B cell (primary cell): ENCODE measurements around the gene HDGFL2. TPM values are rescaled to one million over a fixed set of nuclear protein-coding genes. Genes with fewer than 3 reads are reported as not detected.
A peak's percentile ranks its signal among the peaks of the same experiment; 100 is the strongest.

Experiments
- ATAC-seq: fragments of 200-7000 bp; cut with Tn5 transposase; one replicate; pipeline ENCODE4 v1.10.0; 2021; ENCODE audit warnings: low read depth, mild to moderate bottlenecking, moderate number of reproducible peaks, moderate library complexity
- CTCF ChIA-PET: fragments of 350-600 bp; sonication (Branson Sonifier 250); formaldehyde crosslinking; loops from one replicate; lab custom pipeline; 2021; ENCODE audit warnings: antibody characterized with exemption, inconsistent platforms; lab: Charles Lee
- POLR2A ChIA-PET: fragments of 350-600 bp; sonication (Branson Sonifier 250); formaldehyde crosslinking; loops from one replicate; lab custom pipeline; 2021; ENCODE audit warnings: antibody characterized with exemption; lab: Charles Lee
- DNase-seq: peaks from one replicate; pipeline ENCODE4 v3.0.0; 2013
- H2AFZ ChIP-seq: 2 replicates; pipeline ENCODE4 v1.6.1; 2012; ENCODE audit warnings: mild to moderate bottlenecking, low read depth, low read length; ENCODE audit not compliant: insufficient read depth, poor library complexity, severe bottlenecking
- H3K27ac ChIP-seq, 2 donors: 1 replicate in 1 of 2; 2 replicates in 1 of 2; pipeline ENCODE4 v1.5.1; 2012 to 2013; ENCODE audit warnings: low read length in 2 of 2, mild to moderate bottlenecking in 2 of 2, moderate library complexity in 1 of 2
- H3K27me3 ChIP-seq, 4 experiments: fragments of 200-600 bp in 1 of 4; sonication (generic) in 1 of 4; replicated peaks in 1 of 4; 1 replicate in 2 of 4; 2 replicates in 2 of 4; pipeline versions ENCODE4 v1.6.1 to v1.7.0; 2013 to 2016; ENCODE audit warnings: low read length in 3 of 4, mild to moderate bottlenecking in 2 of 4, mixed read lengths in 1 of 4, moderate library complexity in 1 of 4; ENCODE audit not compliant: insufficient read depth in 4 of 4, control insufficient read depth in 3 of 4; ENCODE audit errors: control extremely low read depth in 1 of 4
- H3K36me3 ChIP-seq, 2 experiments: replicated peaks in 1 of 2; 1 replicate in 1 of 2; 2 replicates in 1 of 2; pipeline versions ENCODE4 v1.6.1 to v1.7.1; 2013; ENCODE audit warnings: low read length in 1 of 2; ENCODE audit not compliant: insufficient read depth in 2 of 2, control insufficient read depth in 1 of 2; ENCODE audit errors: control extremely low read depth in 1 of 2, extremely low read depth in 1 of 2
- H3K4me1 ChIP-seq, 2 donors: fragments of 200-600 bp in 1 of 2; sonication (generic) in 1 of 2; 1 replicate in 1 of 2; 2 replicates in 1 of 2; pipeline versions ENCODE4 v1.5.1 to v1.6.1; 2013 to 2017; ENCODE audit warnings: low read length in 2 of 2; ENCODE audit not compliant: control insufficient read depth in 2 of 2, insufficient read depth in 2 of 2
- H3K4me2 ChIP-seq: replicated peaks from 2 replicates; pipeline ENCODE3; 2012; ENCODE audit warnings: mild to moderate bottlenecking, low read depth, low read length; ENCODE audit not compliant: poor library complexity, severe bottlenecking
- H3K4me3 ChIP-seq, 5 experiments: fragments of 200-600 bp in 1 of 5; sonication (generic) in 1 of 5; 1 replicate in 3 of 5; 2 replicates in 2 of 5; pipeline versions ENCODE4 v1.5.1 to v1.7.0; 2011 to 2016; ENCODE audit warnings: low read length in 4 of 5, mild to moderate bottlenecking in 4 of 5, low read depth in 2 of 5, control low read depth in 1 of 5, moderate library complexity in 1 of 5; ENCODE audit not compliant: insufficient read depth in 1 of 5; ENCODE audit errors: control extremely low read depth in 1 of 5, extremely low read depth in 1 of 5
- H3K79me2 ChIP-seq: fragments of 200-600 bp; sonication (generic); one replicate; pipeline ENCODE4 v1.6.0; 2016; ENCODE audit warnings: low read length; ENCODE audit not compliant: control insufficient read depth, insufficient read depth
- H3K9ac ChIP-seq: fragments of 200-600 bp; sonication (generic); 2 replicates; pipeline ENCODE4 v1.6.1; 2017; ENCODE audit warnings: mild to moderate bottlenecking, low read length, moderate library complexity
- H3K9me3 ChIP-seq, 3 donors: one replicate each; pipeline versions ENCODE4 v1.6.1 to v1.7.1; 2013; ENCODE audit warnings: low read length in 2 of 3; ENCODE audit not compliant: control insufficient read depth in 2 of 3, insufficient read depth in 1 of 3; ENCODE audit errors: control extremely low read depth in 1 of 3
- H4K20me1 ChIP-seq: 2 replicates; pipeline ENCODE4 v1.6.0; 2012; ENCODE audit warnings: mild to moderate bottlenecking, low read length; ENCODE audit not compliant: insufficient read depth, control insufficient read depth, poor library complexity, severe bottlenecking
- H3K27ac Mint-ChIP-seq: one replicate; pipeline ENCODE4 v1.8.0; 2021; ENCODE audit warnings: mixed read lengths
- H3K27me3 Mint-ChIP-seq: one replicate; pipeline ENCODE4 v1.8.0; 2021; ENCODE audit warnings: mixed read lengths
- H3K4me1 Mint-ChIP-seq: one replicate; pipeline ENCODE4 v1.8.0; 2021; ENCODE audit warnings: mixed read lengths
- H3K4me3 Mint-ChIP-seq: one replicate; pipeline ENCODE4 v1.8.0; 2021; ENCODE audit warnings: mixed read lengths
- H3K9me3 Mint-ChIP-seq: one replicate; pipeline ENCODE4 v1.8.0; 2022; ENCODE audit warnings: mixed read lengths; ENCODE audit not compliant: insufficient read depth
- EZH2 ChIP-seq: IDR thresholded peaks from 2 replicates; pipeline ENCODE4 v1.6.1; 2012; ENCODE audit warnings: borderline replicate concordance, low read depth, mild to moderate bottlenecking, moderate library complexity, low read length; ENCODE audit not compliant: insufficient read depth, poor library complexity, severe bottlenecking
- WGBS: methylation state at CpG from one replicate; pipeline ENCODE4 v1.1.5; 2013; ENCODE audit warnings: missing lambda C conversion rate; ENCODE audit not compliant: insufficient coverage; 5-methylcytosine and 5-hydroxymethylcytosine counted together
- intact Hi-C: fragments of 100-400 bp; cut with micrococcal nuclease; formaldehyde crosslinking; loops from one replicate; pipeline ENCODE4 v1.10.0; 2022
- polyA plus RNA-seq: library from polyadenylated mRNA; depleted of rRNA; stranded (reverse); fragments of >200 nt; gene quantifications from 2 replicates; pipeline ENCODE4 v1.2.3, GENCODE V29; 2012
- total RNA-seq, 2 donors: library from RNA; stranded (reverse); fragments of 120-200 nt in 1 of 2; gene quantifications; 1 replicate in 1 of 2; 2 replicates in 1 of 2; pipeline versions ENCODE4 v1.2.3 to v1.2.4, GENCODE V29; 2013 to 2022
- TF ChIP-seq, protein P1 (sequence below): fragments of 200-600 bp; IDR thresholded peaks from one replicate; pipeline ENCODE4 v1.8.0; 2022; ENCODE audit warnings: antibody characterized with exemption, mild to moderate bottlenecking

HDGFL2 gene
- total and polyA plus RNA-seq, 2 donors (not counting 1 experiment from before 2014, with no cell fraction given): 18.4 to 49.9 TPM

GRCh38 chr19:4455719-4456475 lies 16.2 kb upstream of the HDGFL2 start:
- H3K27me3 ChIP-seq: no peaks in the 10 kb centered on the region
- Mint-ChIP-seq H3K4me1 (peaks cover 24% of the 10 kb centered on the region), H3K27me3 (no peaks in the 10 kb centered on the region), H3K4me3 (peak overlapping the region; percentile 89), H3K27ac (peak overlapping the region; percentile 90), H3K9me3 (no peaks in the 10 kb centered on the region)
- ATAC-seq (no peak), DNase-seq (no peak)
- intact Hi-C loops: loop anchor here (2.0 to 5.0 kb wide), 3 partner anchors 79 to 1019 kb away; partner anchors contain the start of gene YJU2
- TF ChIP-seq, protein P1, sequence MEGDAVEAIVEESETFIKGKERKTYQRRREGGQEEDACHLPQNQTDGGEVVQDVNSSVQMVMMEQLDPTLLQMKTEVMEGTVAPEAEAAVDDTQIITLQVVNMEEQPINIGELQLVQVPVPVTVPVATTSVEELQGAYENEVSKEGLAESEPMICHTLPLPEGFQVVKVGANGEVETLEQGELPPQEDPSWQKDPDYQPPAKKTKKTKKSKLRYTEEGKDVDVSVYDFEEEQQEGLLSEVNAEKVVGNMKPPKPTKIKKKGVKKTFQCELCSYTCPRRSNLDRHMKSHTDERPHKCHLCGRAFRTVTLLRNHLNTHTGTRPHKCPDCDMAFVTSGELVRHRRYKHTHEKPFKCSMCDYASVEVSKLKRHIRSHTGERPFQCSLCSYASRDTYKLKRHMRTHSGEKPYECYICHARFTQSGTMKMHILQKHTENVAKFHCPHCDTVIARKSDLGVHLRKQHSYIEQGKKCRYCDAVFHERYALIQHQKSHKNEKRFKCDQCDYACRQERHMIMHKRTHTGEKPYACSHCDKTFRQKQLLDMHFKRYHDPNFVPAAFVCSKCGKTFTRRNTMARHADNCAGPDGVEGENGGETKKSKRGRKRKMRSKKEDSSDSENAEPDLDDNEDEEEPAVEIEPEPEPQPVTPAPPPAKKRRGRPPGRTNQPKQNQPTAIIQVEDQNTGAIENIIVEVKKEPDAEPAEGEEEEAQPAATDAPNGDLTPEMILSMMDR: no peak
- no peak for TF ChIP-seq EZH2
- WGBS: 58% methylated on average over 13 of the region's 15 CpGs
- no peaks in the 10 kb centered on the region for H3K9me3 ChIP-seq
- H3K4me2 ChIP-seq: peak overlapping the region; percentile 98
- peaks cover 39% of the 10 kb centered on the region for H4K20me1 ChIP-seq
- H3K4me3 ChIP-seq: no peak overlapping the region
- peaks cover 18% of the 10 kb centered on the region for H3K79me2 ChIP-seq
- H3K36me3 ChIP-seq: peaks cover 0 to 21% of the 10 kb centered on the region in 2 experiments
- peak overlapping the region; percentile 73 for H3K9ac ChIP-seq
- peak overlapping the region; percentile 2 to 71 for H3K27ac ChIP-seq
- H2AFZ ChIP-seq: peak overlapping the region; percentile 42
- CTCF ChIA-PET: no interaction called here
- H3K4me1 ChIP-seq: peaks cover 9 to 19% of the 10 kb centered on the region in 2 donors
- POLR2A ChIA-PET: interaction anchor here (1.2 kb wide), 1 partner anchor 15 kb away, joined by 7 read pairs; no protein-coding TSS in a partner anchor

DNA sequence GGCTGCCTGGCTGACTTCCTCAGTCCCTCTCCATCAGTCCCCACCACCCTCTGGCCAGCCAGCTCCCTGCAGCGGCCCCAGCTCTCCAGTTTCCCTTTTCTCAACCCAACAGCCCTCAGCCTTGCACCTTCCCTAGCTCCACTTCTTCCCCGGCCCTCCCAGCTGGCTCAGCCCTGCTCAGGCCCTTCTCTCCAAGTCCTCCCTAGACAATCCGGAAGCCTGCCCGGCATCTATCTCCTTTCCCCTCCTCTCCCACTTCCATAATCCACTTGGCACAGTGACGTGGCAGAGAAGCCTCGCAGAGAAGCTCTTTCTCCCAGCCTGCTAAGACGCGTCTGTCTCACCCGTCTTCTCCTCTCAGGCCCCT lies 15.6 kb upstream of the HDGFL2 start:
- POLR2A ChIA-PET: interaction anchor here (0.8 to 1.2 kb wide), 3 partner anchors 15 to 634 kb away, joined by 4 to 8 read pairs (median 7); partner anchors contain the start of gene CHAF1A
- Histone ChIP-seq H2AFZ (peak overlapping the region; percentile 42), H3K9me3 (no peaks in the 10 kb centered on the region), H3K4me1 (peaks cover 9 to 19% of the 10 kb centered on the region in 2 donors), H3K79me2 (peaks cover 18% of the 10 kb centered on the region), H3K9ac (peak overlapping the region; percentile 73), H3K4me2 (peak overlapping the region; percentile 98), H3K4me3 (peak overlapping the region; percentile 35 to 76 (median 64)), H4K20me1 (peaks cover 39% of the 10 kb centered on the region), H3K27ac (peak overlapping the region; percentile 2 to 71), H3K36me3 (peaks cover 0 to 18% of the 10 kb centered on the region in 2 experiments), H3K27me3 (no peaks in the 10 kb centered on the region)
- ATAC-seq (no peak), DNase-seq (no peak)
- no peaks in the 10 kb centered on the region for H3K9me3 Mint-ChIP-seq
- H3K4me1 Mint-ChIP-seq: peaks cover 24% of the 10 kb centered on the region
- peak overlapping the region; percentile 89 for H3K4me3 Mint-ChIP-seq
- H3K27ac Mint-ChIP-seq: peak overlapping the region; percentile 90
- intact Hi-C loops: loop anchor here (2.0 to 5.0 kb wide), 3 partner anchors 79 to 1019 kb away; partner anchors contain the start of gene YJU2
- CTCF ChIA-PET: interaction anchor here (0.7 to 1.0 kb wide), 2 partner anchors 14 to 54 kb away, joined by 3 read pairs; partner anchors contain the start of gene CHAF1A
- no peaks in the 10 kb centered on the region for H3K27me3 Mint-ChIP-seq
- TF ChIP-seq, protein P1: no peak
- TF ChIP-seq EZH2: no peak
- 9% methylated on average over 9 of the region's 9 CpGs for WGBS
